ENCODE measurements around the gene TBATA.

Gene TBATA

DNA sequence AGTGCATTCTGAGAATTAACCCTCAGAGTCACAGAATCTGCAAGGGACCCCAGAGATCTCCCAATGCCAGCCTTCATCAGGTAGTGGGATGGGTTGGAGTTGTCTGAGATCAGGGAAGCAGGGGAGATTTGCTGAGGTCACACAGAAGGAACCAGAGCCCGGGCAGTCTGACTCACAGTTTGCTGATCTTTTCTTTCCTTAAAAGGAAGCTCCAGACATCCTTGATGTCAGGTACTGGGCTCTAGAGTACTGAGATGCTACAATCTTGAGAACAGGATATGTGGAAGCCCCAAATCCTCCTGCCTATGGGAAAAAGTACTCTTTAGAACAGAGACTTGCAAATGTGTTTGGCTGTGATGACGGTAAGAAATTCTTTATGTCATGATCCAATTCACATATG is 706 bp downstream of the TBATA start:
- H3K27me3 ChIP-seq (ENCODE audit: low read depth, low read length) = no peaks in the 10 kb centered on the region
- no peak overlapping the region for H3K27ac ChIP-seq (ENCODE audit: low read length)
- no peaks in the 10 kb centered on the region for H3K36me3 ChIP-seq (ENCODE audit: control insufficient read depth in 1 of 2, insufficient read depth in 2 of 2, low read length in 2 of 2)

GRCh38 chr10:70784016-70784415 is 1.2 kb downstream of the TBATA start:
- Histone ChIP-seq H3K36me3 (ENCODE audit: control insufficient read depth in 1 of 2, insufficient read depth in 2 of 2, low read length in 2 of 2) (no peaks in the 10 kb centered on the region), H3K4me3 (ENCODE audit: low read depth in 1 of 2, low read length in 2 of 2) (no peak overlapping the region), H3K9me3 (ENCODE audit: control insufficient read depth in 1 of 2, low read length in 2 of 2) (peaks cover 0 to 5% of the 10 kb centered on the region in 2 donors), H3K27me3 (ENCODE audit: low read depth, low read length) (no peaks in the 10 kb centered on the region), H3K27ac (ENCODE audit: low read length) (no peak overlapping the region), H3K4me1 (ENCODE audit: control insufficient read depth in 1 of 2, insufficient read depth in 2 of 2, low read length in 2 of 2) (no peaks in the 10 kb centered on the region)

More for the DNA sequence above, 706 bp downstream of the TBATA start:
- Histone ChIP-seq H3K9me3 (ENCODE audit: control insufficient read depth in 1 of 2, low read length in 2 of 2) (peaks cover 0 to 5% of the 10 kb centered on the region in 2 donors), H3K4me1 (ENCODE audit: control insufficient read depth in 1 of 2, insufficient read depth in 2 of 2, low read length in 2 of 2) (no peaks in the 10 kb centered on the region), H3K4me3 (ENCODE audit: low read depth in 1 of 2, low read length in 2 of 2) (no peak overlapping the region)

DNA sequence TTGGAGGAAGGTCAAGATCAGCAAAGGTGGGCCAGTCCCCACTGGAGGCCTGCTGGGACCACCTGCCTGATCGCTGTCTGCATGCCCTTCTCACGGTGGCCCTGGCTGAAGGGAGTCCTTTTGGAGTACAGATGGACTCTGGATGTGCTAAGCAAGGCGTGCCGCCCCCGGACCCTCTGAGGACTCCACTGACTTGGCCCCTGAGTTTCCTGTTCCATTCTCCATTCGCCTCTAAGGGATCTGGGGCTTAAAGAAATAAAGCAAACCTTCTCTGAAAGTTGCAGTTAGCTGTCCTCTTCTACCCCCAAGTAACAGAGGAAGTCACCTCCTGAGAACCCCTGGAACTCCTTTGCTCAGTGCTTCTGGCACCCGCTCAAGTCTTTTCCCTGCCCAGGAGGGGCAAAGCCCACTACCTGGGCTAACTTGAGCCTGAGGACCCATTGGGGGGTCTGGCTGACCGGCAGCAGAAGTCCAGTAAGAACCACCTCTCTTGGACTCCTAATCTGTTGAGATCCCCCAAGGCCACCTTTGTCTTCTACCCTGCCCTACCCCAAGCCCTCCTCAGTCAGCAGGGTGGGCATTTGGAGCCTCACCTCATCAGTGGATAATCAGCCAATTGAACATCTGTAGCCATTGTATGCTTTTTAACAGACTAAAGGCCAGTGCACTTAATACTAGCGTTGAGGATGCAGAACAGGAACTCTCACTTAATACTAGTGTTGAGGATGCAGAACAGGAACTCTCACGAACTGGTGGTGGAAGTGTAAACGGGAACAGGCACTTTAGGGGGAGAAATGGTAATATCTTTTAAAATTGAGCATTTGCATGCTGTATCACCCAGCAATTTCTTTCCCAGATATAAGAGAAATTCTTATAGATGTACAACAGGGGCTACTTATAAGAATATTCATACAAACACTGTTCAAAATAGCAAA is 2.2 kb downstream of the TBATA start:
- no peak overlapping the region for H3K4me3 ChIP-seq (ENCODE audit: low read depth in 1 of 2, low read length in 2 of 2)
- H3K4me1 ChIP-seq (ENCODE audit: control insufficient read depth in 1 of 2, insufficient read depth in 2 of 2, low read length in 2 of 2) = no peaks in the 10 kb centered on the region
- peaks cover 0 to under 1% of the 10 kb centered on the region in 2 donors for H3K9me3 ChIP-seq (ENCODE audit: control insufficient read depth in 1 of 2, low read length in 2 of 2)
- no peaks in the 10 kb centered on the region for H3K27me3 ChIP-seq (ENCODE audit: low read depth, low read length)
- H3K27ac ChIP-seq (ENCODE audit: low read length) = no peak overlapping the region
- no peaks in the 10 kb centered on the region for H3K36me3 ChIP-seq (ENCODE audit: control insufficient read depth in 1 of 2, insufficient read depth in 2 of 2, low read length in 2 of 2)

GRCh38 chr10:70782086-70782745 is 3.0 kb downstream of the TBATA start:
- Histone ChIP-seq H3K4me1 (ENCODE audit: control insufficient read depth in 1 of 2, insufficient read depth in 2 of 2, low read length in 2 of 2) (no peaks in the 10 kb centered on the region), H3K27me3 (ENCODE audit: low read depth, low read length) (no peaks in the 10 kb centered on the region), H3K36me3 (ENCODE audit: control insufficient read depth in 1 of 2, insufficient read depth in 2 of 2, low read length in 2 of 2) (no peaks in the 10 kb centered on the region), H3K27ac (ENCODE audit: low read length) (no peak overlapping the region), H3K9me3 (ENCODE audit: control insufficient read depth in 1 of 2, low read length in 2 of 2) (no peaks in the 10 kb centered on the region), H3K4me3 (ENCODE audit: low read depth in 1 of 2, low read length in 2 of 2) (no peak overlapping the region)

- H3K27ac ChIP-seq (ENCODE audit: low read length) = no peak overlapping the region
- no peaks in the 10 kb centered on the region for H3K36me3 ChIP-seq (ENCODE audit: control insufficient read depth in 1 of 2, insufficient read depth in 2 of 2, low read length in 2 of 2)
- H3K4me3 ChIP-seq (ENCODE audit: low read depth in 1 of 2, low read length in 2 of 2) = no peak overlapping the region
- H3K4me1 ChIP-seq (ENCODE audit: control insufficient read depth in 1 of 2, insufficient read depth in 2 of 2, low read length in 2 of 2) = no peaks in the 10 kb centered on the region
- H3K9me3 ChIP-seq (ENCODE audit: control insufficient read depth in 1 of 2, low read length in 2 of 2) = no peaks in the 10 kb centered on the region
- H3K27me3 ChIP-seq (ENCODE audit: low read depth, low read length) = no peaks in the 10 kb centered on the region
These were observed 3.6 kb downstream of the TBATA start for GRCh38 chr10:70781461-70782051.

GRCh38 chr10:70780772-70781171 is 4.4 kb downstream of the TBATA start:
- Histone ChIP-seq H3K36me3 (ENCODE audit: control insufficient read depth in 1 of 2, insufficient read depth in 2 of 2, low read length in 2 of 2) (no peaks in the 10 kb centered on the region), H3K4me3 (ENCODE audit: low read depth in 1 of 2, low read length in 2 of 2) (no peak overlapping the region), H3K9me3 (ENCODE audit: control insufficient read depth in 1 of 2, low read length in 2 of 2) (no peaks in the 10 kb centered on the region), H3K27ac (ENCODE audit: low read length) (no peak overlapping the region), H3K4me1 (ENCODE audit: control insufficient read depth in 1 of 2, insufficient read depth in 2 of 2, low read length in 2 of 2) (no peaks in the 10 kb centered on the region), H3K27me3 (ENCODE audit: low read depth, low read length) (no peaks in the 10 kb centered on the region)

DNA sequence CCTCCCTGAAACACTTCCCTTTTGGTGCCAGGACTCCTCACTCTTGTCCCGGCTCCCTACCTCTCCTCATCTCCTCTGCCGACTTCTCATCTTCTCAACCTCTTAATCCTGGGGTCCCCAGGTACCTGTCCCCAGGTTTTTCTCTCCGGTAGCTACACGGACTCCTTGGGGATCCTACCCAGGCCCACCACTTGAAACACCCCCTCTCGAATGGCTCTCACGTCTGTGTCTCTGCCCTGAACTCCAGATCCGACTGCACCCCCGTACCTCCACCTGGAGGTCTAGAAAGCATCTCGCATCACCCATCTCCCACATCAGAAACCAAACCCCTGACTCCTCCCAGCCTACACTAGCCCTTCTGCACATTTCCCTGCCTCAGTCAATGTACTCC is 4.8 kb downstream of the TBATA start:
- H3K27ac ChIP-seq (ENCODE audit: low read length) = no peak overlapping the region
- no peaks in the 10 kb centered on the region for H3K4me1 ChIP-seq (ENCODE audit: control insufficient read depth in 1 of 2, insufficient read depth in 2 of 2, low read length in 2 of 2)
- H3K4me3 ChIP-seq (ENCODE audit: low read depth in 1 of 2, low read length in 2 of 2) = no peak overlapping the region
- no peaks in the 10 kb centered on the region for H3K9me3 ChIP-seq (ENCODE audit: control insufficient read depth in 1 of 2, low read length in 2 of 2)
- no peaks in the 10 kb centered on the region for H3K36me3 ChIP-seq (ENCODE audit: control insufficient read depth in 1 of 2, insufficient read depth in 2 of 2, low read length in 2 of 2)
- H3K27me3 ChIP-seq (ENCODE audit: low read depth, low read length) = no peaks in the 10 kb centered on the region

GRCh38 chr10:70779511-70780369 is 5.4 kb downstream of the TBATA start:
- Histone ChIP-seq H3K27ac (ENCODE audit: low read length) (no peak overlapping the region), H3K9me3 (ENCODE audit: control insufficient read depth in 1 of 2, low read length in 2 of 2) (no peaks in the 10 kb centered on the region), H3K27me3 (ENCODE audit: low read depth, low read length) (no peaks in the 10 kb centered on the region), H3K36me3 (ENCODE audit: control insufficient read depth in 1 of 2, insufficient read depth in 2 of 2, low read length in 2 of 2) (no peaks in the 10 kb centered on the region), H3K4me3 (ENCODE audit: low read depth in 1 of 2, low read length in 2 of 2) (no peak overlapping the region), H3K4me1 (ENCODE audit: control insufficient read depth in 1 of 2, insufficient read depth in 2 of 2, low read length in 2 of 2) (no peaks in the 10 kb centered on the region)

- Histone ChIP-seq H3K27me3 (ENCODE audit: low read depth, low read length) (no peaks in the 10 kb centered on the region), H3K4me3 (ENCODE audit: low read depth in 1 of 2, low read length in 2 of 2) (no peak overlapping the region), H3K36me3 (ENCODE audit: control insufficient read depth in 1 of 2, insufficient read depth in 2 of 2, low read length in 2 of 2) (no peaks in the 10 kb centered on the region), H3K27ac (ENCODE audit: low read length) (no peak overlapping the region), H3K4me1 (ENCODE audit: control insufficient read depth in 1 of 2, insufficient read depth in 2 of 2, low read length in 2 of 2) (no peaks in the 10 kb centered on the region), H3K9me3 (ENCODE audit: control insufficient read depth in 1 of 2, low read length in 2 of 2) (no peaks in the 10 kb centered on the region)
These were observed 6.1 kb downstream of the TBATA start for GRCh38 chr10:70779088-70779487.

DNA sequence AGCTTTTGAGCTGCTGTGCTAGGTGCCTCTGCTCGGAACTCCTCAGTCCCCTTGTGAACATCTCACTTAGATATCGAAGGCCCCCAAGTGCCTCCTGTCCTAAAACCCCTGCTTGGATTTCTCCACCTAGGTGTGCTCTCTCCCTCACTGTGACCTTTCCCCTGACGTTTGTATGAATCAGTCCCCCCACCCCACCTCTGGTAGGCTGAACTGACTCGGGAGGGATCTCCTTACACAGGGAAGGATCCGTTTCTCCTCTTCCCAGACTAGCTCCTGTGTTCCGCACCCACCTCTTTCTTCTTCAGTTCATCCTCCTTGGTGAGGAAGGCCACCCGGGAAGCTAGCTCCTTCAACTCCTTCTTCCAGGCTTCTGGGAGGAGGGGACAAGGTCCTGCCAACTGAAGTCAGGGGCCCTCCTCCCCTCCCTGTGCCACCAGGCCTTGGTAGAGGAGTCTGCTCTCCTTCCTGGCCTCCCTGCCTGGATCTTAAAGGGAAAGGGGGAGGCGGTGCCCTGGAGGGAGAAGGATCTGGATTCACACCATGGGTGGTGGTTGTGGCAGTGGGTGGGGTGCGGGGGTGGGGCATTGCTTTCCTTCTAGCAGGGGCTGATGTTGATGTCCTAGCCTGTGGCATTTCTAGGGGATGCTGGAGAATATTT is 6.8 kb downstream of the TBATA start:
- Histone ChIP-seq H3K36me3 (ENCODE audit: control insufficient read depth in 1 of 2, insufficient read depth in 2 of 2, low read length in 2 of 2) (no peaks in the 10 kb centered on the region), H3K27ac (ENCODE audit: low read length) (no peak overlapping the region), H3K9me3 (ENCODE audit: control insufficient read depth in 1 of 2, low read length in 2 of 2) (no peaks in the 10 kb centered on the region), H3K4me3 (ENCODE audit: low read depth in 1 of 2, low read length in 2 of 2) (no peak overlapping the region), H3K4me1 (ENCODE audit: control insufficient read depth in 1 of 2, insufficient read depth in 2 of 2, low read length in 2 of 2) (no peaks in the 10 kb centered on the region), H3K27me3 (ENCODE audit: low read depth, low read length) (no peaks in the 10 kb centered on the region)

Data from muscle layer of duodenum (tissue), 2 donors.